HUES48 (cell line): Measurements from ENCODE around the gene ACVR1C.
"Not testable (repeated sequence)": the region's sequence is repeated elsewhere in the genome, so short reads cannot be mapped to it uniquely, and the experiment has no call there.

Experiments used
- H3K27ac ChIP-seq: one replicate; pipeline ENCODE4 v1.7.0; 2013; ENCODE audit warnings: low read depth, low read length, inconsistent platforms
- H3K27me3 ChIP-seq: 2 replicates; pipeline ENCODE4 v1.6.1; 2013; ENCODE audit warnings: mild to moderate bottlenecking, low read length; ENCODE audit not compliant: control insufficient read depth, insufficient read depth
- H3K36me3 ChIP-seq: 2 replicates; pipeline ENCODE4 v1.6.1; 2013; ENCODE audit warnings: low read length; ENCODE audit not compliant: control insufficient read depth, insufficient read depth
- H3K4me1 ChIP-seq: 2 replicates; pipeline ENCODE4 v1.6.1; 2013; ENCODE audit warnings: mild to moderate bottlenecking, low read length; ENCODE audit not compliant: control insufficient read depth, insufficient read depth
- H3K4me3 ChIP-seq: 2 replicates; pipeline ENCODE4 v1.5.1; 2013; ENCODE audit warnings: mild to moderate bottlenecking, low read depth, low read length
- H3K9ac ChIP-seq: 2 replicates; pipeline ENCODE4 v1.6.1; 2013; ENCODE audit warnings: mild to moderate bottlenecking, low read depth, low read length, moderate library complexity
- H3K9me3 ChIP-seq: 2 replicates; pipeline ENCODE4 v1.6.1; 2013; ENCODE audit warnings: low read length; ENCODE audit not compliant: control insufficient read depth, insufficient read depth

Gene ACVR1C

DNA sequence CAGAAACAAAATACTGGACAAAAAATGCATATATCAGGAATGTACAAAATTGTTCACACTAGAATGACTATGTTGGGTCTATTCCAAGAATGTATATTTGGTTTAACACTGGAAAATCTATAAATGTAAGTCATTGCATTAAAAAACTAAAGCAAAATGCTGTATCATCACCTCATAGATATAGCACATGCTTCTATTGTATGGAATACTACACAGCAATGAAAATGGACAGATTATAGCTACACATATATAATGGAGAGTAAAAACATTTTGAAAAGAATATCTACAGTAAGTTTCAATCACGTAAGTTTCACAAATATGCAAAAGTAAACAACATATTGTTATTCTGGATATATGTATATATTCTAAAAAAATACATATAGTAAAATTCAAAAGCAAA lies 91.8 kb downstream of the ACVR1C start:
- H3K27me3 ChIP-seq, result no peaks in the 10 kb centered on the region
- H3K4me3 ChIP-seq, result no peak overlapping the region
- no peak overlapping the region for H3K9ac ChIP-seq
- H3K4me1 ChIP-seq, result no peaks in the 10 kb centered on the region
- no peaks in the 10 kb centered on the region for H3K9me3 ChIP-seq
- H3K36me3 ChIP-seq, result no peaks in the 10 kb centered on the region
- H3K27ac ChIP-seq, result no peak overlapping the region

DNA sequence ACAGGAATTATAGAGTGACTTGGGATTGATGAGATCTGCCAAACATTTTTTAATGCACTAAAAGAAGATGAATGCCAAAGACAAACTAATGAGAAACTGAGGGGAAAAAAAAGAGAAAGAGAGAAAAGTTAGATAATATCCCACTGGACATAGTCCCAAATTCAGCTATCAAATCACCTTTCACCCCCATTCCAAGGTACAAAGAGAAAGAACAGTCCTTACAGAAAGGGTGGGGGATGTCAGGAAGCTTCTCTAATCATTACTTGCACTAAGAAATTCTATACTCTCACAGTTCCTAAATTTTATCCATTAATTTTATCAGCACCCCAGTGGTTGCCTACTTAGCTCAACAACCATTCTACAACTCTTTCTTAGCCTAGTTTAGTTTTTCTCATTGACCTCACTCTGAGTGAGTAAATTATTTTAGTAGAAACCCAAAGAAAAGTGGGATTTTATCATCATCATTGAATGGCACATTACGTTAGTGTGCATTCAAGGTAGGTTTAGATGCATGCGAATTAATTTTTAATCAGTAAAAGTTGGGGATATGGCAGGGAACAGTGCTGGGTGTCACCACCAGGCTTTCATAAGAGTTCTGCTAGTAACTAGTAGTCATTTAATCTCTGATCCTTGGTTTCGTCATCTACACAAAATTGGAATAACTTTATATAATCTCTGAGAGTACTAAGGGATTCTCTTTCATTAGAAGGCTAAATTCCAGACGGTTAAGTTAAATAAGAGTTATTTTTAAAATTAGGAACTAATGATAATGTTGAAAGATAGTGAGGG lies 99.5 kb downstream of the ACVR1C start:
- Histone ChIP-seq H3K27me3 (no peaks in the 10 kb centered on the region), H3K9ac (no peak overlapping the region)

DNA sequence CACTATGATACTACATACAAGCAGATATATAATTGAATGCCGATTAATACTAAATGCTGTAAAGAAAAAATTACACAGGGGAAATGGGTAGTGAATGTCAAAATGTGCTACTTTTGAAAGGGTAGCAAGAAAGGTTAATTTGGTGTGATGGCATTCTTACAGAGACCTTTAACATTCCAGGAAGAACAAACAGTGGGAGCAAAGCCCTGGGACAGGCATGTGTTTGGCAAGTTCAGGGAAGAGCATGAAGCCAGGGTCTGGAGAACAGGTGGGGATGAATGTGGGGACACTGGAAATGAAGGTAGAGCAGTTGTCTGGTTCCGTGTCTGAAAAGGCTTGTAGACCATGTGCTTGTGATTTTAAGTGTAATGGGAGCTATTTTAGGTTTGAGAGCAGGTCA lies 102.6 kb downstream of the ACVR1C start:
- Histone ChIP-seq H3K27ac (no peak overlapping the region), H3K36me3 (no peaks in the 10 kb centered on the region), H3K4me3 (no peak overlapping the region), H3K4me1 (no peaks in the 10 kb centered on the region), H3K27me3 (no peaks in the 10 kb centered on the region), H3K9ac (no peak overlapping the region), H3K9me3 (no peaks in the 10 kb centered on the region)

More for the DNA sequence above, 99.5 kb downstream of the ACVR1C start:
- H3K36me3 ChIP-seq, result no peaks in the 10 kb centered on the region
- H3K4me3 ChIP-seq, result no peak overlapping the region
- H3K4me1 ChIP-seq, result no peaks in the 10 kb centered on the region
- H3K9me3 ChIP-seq, result no peaks in the 10 kb centered on the region
- no peak overlapping the region for H3K27ac ChIP-seq

DNA sequence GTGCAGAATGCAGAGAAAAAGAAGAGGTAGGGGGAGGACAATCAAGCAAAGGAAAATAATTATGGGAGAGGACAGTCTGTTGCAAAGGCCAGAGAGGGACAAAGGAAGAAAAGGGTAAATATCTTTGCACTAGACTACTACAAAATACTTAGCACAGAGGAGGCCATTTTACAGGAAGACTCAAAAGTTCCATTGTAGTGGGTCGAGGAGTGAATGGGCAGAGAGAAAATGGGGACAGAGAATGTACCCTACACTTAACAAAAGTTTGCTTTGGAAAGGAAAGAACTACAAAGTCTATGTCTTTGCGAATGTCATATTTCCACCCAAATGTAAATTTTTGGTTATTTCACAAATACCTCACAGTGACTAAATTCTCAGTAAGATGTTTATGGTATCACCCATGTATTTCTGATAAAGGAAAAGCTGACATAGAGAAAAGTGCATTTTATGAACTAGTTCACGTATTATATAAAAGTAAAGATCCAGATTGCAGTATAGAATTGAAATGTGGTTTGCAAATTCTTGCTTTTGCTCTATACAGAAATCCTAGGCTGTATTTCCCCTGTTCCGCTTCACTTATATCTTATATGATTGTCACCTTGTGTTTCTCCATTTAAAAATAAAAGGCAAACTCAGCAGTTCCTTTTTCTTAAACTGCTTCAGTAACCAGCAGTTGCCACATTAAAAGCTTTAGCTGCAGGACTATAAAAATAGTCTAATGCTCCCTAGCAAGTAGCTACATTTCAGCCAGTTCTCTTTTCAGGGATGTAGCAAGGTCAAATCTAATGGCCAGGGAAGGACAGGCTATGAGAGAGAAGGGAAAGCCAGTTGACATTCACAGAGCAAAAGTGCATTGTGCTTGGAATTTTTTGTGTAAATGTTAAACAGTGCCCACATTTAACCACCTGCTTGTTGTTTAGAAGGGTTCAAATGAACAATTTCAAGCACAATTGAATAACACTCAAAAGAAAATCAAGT lies 105.1 kb downstream of the ACVR1C start:
- no peak overlapping the region for H3K27ac ChIP-seq
- no peaks in the 10 kb centered on the region for H3K4me1 ChIP-seq
- H3K9me3 ChIP-seq, result no peaks in the 10 kb centered on the region
- H3K9ac ChIP-seq, result no peak overlapping the region
- H3K27me3 ChIP-seq, result no peaks in the 10 kb centered on the region
- no peaks in the 10 kb centered on the region for H3K36me3 ChIP-seq
- H3K4me3 ChIP-seq, result no peak overlapping the region

DNA sequence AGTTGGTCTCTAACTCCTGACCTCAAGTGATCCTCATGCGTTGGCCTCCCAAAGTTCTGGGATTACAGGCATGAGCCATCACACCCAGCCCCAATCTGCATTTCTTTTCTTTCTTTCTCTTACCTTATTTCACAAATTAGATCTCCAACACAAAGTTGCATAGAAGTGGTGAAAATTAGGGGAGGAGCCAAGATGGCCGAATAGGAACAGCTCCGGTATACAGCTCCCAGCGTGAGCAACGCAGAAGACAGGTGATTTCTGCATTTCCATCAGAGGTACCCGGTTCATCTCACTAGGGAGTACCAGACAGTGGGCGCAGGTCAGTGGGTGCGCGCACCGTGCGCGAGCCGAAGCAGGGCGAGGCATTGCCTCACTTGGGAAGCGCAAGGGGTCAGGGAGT lies 113.7 kb downstream of the ACVR1C start:
- not testable (repeated sequence) for H3K9ac ChIP-seq, H3K36me3 ChIP-seq, H3K4me1 ChIP-seq, H3K27me3 ChIP-seq, H3K27ac ChIP-seq, H3K9me3 ChIP-seq
- peak overlapping the region; percentile 10; the same call in 1 of the 2 replicates for H3K4me3 ChIP-seq

DNA sequence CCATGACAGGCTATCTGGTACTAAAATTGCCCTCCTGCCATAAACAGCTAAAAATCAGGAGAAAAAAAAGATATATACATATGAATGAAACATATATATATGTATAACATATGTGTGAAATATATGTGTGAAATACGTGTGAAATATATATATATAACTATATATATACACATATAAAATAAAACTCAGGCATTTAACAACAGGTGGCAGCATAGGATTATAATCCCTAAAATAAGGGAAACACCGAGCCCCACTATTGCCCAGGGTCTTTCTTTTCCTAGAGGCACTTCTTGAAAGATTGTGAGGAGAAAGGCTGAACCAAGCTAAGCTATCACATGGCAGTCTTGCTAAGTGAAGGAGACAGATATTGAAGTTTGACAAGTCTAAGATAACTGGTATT lies 118.9 kb downstream of the ACVR1C start:
- H3K36me3 ChIP-seq, result no peaks in the 10 kb centered on the region
- H3K4me3 ChIP-seq, result no peak overlapping the region
- H3K27ac ChIP-seq, result no peak overlapping the region
- H3K27me3 ChIP-seq, result no peaks in the 10 kb centered on the region
- H3K4me1 ChIP-seq, result no peaks in the 10 kb centered on the region
- no peak overlapping the region for H3K9ac ChIP-seq
- H3K9me3 ChIP-seq, result no peaks in the 10 kb centered on the region

DNA sequence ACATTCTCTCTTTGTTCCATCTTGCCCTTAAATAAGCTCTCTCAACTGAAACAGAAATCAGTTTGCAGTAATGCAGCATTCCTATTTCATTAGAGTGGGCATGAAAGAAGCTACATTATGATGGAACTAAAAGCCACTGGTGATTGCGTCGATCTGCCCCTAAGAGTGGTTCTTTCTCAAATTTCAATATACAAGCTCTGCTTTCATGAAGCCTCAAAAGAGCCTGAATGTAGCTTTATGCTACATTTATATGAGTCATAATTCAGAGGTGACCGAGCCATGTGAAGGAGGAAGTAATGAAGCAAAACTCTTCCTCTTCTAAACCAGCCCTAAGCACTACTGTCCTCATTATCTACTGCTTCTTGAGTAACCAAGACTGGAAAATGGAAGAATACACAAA lies 120.0 kb downstream of the ACVR1C start:
- H3K4me1 ChIP-seq, result no peaks in the 10 kb centered on the region
- no peak overlapping the region for H3K27ac ChIP-seq
- H3K36me3 ChIP-seq, result no peaks in the 10 kb centered on the region
- no peak overlapping the region for H3K4me3 ChIP-seq
- no peaks in the 10 kb centered on the region for H3K27me3 ChIP-seq
- H3K9me3 ChIP-seq, result no peaks in the 10 kb centered on the region
- no peak overlapping the region for H3K9ac ChIP-seq

DNA sequence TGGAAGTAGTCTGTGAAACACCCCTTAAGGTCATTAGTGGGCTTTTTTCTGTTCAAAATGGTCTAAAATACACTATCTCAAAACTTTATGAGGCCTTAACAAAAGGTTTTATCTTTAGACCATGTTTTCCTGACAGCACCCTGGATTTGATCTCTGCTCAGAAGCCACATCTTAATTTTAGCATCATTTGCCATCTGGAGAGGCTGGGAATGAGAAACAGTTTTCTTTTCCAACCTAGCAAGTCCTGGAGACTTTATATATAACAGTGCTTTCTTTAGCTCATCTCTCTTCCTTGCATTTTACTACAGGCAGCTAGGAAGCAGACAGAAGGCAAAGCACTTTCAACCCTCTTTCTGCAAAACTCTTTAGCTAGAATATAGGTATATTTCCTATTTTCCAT lies 122.1 kb downstream of the ACVR1C start:
- H3K9me3 ChIP-seq, result no peaks in the 10 kb centered on the region

DNA sequence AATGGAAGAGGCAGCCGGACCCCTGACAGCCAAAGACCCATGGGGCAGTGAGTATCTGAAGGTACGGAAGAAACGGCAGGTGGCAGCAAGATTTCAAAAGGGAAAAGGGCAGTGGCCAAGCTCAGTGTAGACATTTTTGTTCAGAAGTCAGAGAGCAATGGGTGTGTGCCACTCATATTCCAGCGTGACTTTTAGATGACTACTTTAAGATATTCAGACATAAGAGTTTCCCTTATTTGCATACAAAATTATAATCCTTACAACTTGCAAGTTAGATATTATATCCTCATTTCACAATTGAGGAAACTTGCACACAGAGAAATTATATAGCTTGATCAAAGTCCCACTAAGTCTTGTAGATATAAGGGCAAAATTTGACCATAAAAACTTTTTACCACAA lies 124.0 kb downstream of the ACVR1C start:
- Histone ChIP-seq H3K9ac (no peak overlapping the region), H3K9me3 (no peaks in the 10 kb centered on the region), H3K36me3 (no peaks in the 10 kb centered on the region), H3K4me3 (no peak overlapping the region), H3K27me3 (no peaks in the 10 kb centered on the region), H3K27ac (no peak overlapping the region), H3K4me1 (no peaks in the 10 kb centered on the region; the same call in 1 of the 2 replicates)

More for the DNA sequence above, 122.1 kb downstream of the ACVR1C start:
- no peak overlapping the region for H3K27ac ChIP-seq
- no peaks in the 10 kb centered on the region for H3K36me3 ChIP-seq
- no peak overlapping the region for H3K4me3 ChIP-seq
- no peaks in the 10 kb centered on the region for H3K4me1 ChIP-seq
- H3K27me3 ChIP-seq, result no peaks in the 10 kb centered on the region
- no peak overlapping the region for H3K9ac ChIP-seq

DNA sequence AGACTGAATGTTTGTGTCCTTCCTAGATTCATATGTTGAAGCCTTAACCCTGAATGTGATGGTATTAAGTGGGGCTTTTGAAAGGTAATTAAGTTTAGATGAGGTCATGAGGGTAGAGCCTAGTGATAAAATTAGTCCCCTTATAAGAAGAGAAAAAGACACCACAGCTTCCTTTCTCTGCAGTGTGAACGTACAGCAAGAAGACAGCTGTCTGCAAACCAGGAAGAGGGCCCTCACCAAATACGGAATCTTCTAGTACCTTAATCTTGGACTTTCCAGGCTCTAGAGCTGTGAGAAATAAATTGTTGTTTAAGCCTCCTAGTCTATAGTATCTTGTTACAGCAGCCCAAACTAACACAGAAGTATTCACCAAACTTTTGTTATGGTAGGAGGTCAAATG lies 127.6 kb downstream of the ACVR1C start:
- no peaks in the 10 kb centered on the region; the same call in 1 of the 2 replicates for H3K4me1 ChIP-seq
- no peaks in the 10 kb centered on the region for H3K36me3 ChIP-seq
- no peaks in the 10 kb centered on the region for H3K27me3 ChIP-seq
- no peak overlapping the region for H3K9ac ChIP-seq
- H3K4me3 ChIP-seq, result no peak overlapping the region
- no peaks in the 10 kb centered on the region for H3K9me3 ChIP-seq
- H3K27ac ChIP-seq, result no peak overlapping the region

DNA sequence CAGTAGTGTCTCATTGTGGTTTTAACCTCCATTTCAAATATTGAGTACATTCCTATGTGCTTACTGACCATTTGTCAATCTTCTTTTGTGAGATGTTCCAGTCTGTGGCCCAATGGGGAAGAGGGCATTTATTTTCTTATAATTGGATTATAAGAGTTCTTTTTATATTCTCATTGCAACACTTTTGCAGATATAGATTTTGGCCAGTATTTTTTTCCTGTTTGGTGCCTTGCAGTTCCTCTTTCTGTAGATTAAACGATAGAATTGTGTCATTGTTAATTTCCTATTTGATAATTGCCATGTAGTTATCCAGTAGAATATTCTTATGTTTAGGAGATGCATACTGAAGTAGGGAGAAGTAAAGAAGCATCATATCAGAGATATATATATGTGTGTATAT lies 128.3 kb downstream of the ACVR1C start:
- Histone ChIP-seq H3K4me3 (no peak overlapping the region), H3K9ac (no peak overlapping the region)

More for the DNA sequence above, 128.3 kb downstream of the ACVR1C start:
- no peak overlapping the region for H3K27ac ChIP-seq
- H3K9me3 ChIP-seq, result no peaks in the 10 kb centered on the region
- no peaks in the 10 kb centered on the region for H3K36me3 ChIP-seq
- H3K27me3 ChIP-seq, result no peaks in the 10 kb centered on the region
- no peaks in the 10 kb centered on the region; the same call in 1 of the 2 replicates for H3K4me1 ChIP-seq
